Stimulated activated CD4-positive, alpha-beta T cell treated with anti-CD3 and anti-CD28 coated beads, Interleukin-4, amount 100 ng/mL, for 4 hours (primary cell): Measurements from ENCODE around the gene SHROOM1.
"Not testable (repeated sequence)": the region's sequence is repeated elsewhere in the genome, so short reads cannot be mapped to it uniquely, and the experiment has no call there.

Source experiments
- DNase-seq, 2 experiments: peaks; one replicate each; pipeline ENCODE4 v3.0.0-alpha.2; 2020

SHROOM1 gene

DNA sequence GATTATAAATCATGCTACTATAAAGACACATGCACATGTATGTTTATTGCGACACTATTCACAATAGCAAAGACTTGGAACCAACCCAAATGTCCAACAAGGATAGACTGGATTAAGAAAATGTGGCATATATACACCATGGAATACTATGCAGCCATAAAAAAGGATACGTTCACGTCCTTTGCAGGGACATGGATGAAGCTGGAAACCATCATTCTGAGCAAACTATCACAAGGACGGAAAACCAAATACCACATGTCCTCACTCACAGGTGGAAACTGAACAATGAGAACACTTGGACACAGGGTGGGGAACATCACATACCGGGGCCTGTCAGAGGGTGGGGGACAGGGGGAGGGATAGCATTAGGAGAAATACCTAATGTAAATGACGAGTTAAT is 24.6 kb downstream of the SHROOM1 start:
- not testable (repeated sequence) for DNase-seq

DNA sequence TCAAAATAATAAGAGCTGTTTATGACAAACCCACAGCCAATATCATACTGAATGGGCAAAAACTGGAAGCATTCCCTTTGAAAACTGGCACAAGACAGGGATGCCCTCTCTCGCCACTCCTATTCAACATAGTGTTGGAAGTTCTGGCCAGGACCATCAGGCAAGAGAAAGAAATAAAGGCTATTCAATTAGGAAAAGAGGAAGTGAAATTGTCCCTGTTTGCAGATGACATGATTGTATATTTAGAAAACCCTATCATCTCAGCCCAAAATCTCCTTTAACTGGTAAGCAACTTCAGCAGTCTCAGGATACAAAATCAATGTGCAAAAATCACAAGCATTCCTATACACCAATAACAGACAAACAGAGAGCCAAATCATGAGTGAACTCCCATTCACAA is 26.2 kb downstream of the SHROOM1 start:
- DNase-seq: not testable (repeated sequence)

DNA sequence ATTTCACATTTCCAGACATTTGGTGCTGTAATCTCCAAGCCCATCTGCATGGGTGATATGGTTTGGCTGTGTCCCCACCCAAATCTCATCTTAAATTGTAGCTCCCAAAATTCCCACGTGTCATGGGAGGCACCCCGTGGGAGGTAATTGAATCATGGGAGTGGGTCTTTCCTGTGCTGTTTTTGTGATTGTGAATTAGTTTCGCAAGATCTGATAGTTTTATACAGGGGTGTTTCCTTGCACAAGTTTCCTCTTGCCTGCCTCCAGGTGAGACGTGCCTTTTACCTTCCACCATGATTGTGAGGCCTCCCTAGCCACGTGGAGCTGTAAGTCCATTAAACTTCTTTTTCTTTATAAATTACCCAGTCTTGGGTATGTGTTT is 27.8 kb downstream of the SHROOM1 start:
- not testable (repeated sequence) for DNase-seq

DNA sequence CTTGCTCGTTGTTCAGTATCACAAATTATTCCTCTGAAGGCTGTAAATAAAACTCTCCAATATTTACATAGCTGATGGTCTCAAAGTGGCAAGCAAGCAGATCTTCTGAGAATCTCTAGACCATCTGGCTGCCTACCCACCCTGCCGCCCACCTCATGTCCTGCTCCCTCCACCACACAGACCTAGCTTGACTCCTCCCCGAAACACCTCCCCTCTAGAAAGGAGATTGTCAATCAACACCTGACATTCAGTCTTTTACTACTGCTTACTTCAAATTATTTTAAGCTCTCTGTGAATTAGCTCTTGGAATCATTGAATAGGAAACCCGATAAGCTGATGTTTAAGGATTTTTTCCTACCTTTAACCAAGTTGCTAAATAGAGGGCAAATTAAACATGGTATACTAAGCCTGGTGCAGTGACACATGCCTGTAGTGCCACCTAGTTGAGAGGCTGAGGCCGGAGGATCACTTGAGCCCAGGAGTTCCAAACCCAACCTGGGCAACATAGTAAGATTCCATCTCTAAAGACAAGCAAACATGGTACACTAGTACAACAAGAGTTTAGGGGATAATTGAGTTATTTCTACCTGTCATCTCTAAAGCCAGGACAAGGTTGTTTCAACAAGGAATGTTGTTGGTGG is 28.3 kb downstream of the SHROOM1 start:
- DNase-seq: no peak

- no peak for DNase-seq
Observed at GRCh38 chr5:132800545-132800944, 29.9 kb downstream of the SHROOM1 start.

DNA sequence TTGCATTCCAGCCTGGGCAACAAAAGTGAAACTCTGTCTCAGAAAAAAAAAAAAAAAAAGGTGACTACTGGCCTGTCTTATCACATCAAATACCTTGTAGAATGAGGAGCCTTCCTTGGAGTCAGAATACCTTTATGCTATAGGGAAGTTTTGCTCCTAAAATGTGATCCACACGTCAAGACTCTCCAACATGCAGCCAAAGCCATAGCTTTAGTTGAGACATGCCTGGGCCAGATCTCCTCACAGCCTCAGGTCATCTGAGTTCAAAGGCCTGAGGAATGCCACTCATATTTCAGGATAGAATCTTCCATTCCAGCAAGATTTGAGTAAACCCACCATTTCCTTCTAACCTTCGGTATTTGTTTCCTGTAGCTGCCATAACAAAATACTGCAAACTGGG is 31.1 kb downstream of the SHROOM1 start:
- DNase-seq: no peak

DNA sequence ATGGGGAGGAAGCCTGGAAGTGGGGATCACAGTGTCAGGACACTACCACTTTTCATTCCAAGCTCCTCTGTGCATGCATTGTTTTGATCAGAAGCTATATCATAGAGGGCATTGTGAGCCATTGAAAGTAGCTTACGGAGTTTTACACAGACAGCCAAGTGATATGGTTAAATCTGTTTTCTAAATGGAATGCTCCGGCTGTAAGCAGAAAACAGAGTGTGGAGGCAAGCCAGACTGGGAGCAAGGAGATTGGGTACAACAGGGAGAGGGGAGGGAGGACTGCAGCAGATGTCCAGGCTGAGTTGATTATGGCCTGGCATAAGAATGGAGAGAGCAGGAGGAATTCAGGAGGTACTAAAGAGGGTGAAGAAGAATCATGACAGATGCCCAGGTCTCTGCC is 32.8 kb downstream of the SHROOM1 start:
- no peak for DNase-seq

DNA sequence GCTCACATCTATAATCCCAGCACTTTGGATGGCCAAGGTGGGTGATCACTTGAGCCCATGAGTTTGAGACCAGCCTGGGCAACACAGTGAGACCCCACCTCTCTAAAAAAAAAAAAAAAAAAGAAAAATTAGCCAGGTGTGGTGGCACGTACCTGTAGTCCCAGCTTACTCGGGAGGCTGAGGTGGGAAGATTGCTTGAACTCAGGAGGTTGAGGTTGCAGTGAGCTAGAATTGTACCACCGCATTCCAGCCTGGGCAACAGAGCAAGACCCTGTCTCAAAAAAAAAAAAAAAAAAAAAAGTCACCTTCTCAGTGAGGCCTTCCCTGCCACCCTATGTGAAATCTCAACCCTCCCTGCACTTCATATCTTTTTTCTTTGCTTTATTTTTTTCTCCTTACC is 39.4 kb downstream of the SHROOM1 start:
- DNase-seq: no peak

- no peak for DNase-seq
Observed at GRCh38 chr5:132790201-132790865, 40.1 kb downstream of the SHROOM1 start.

GRCh38 chr5:132788990-132789886 is 41.2 kb downstream of the SHROOM1 start:
- DNase-seq: no peak

DNA sequence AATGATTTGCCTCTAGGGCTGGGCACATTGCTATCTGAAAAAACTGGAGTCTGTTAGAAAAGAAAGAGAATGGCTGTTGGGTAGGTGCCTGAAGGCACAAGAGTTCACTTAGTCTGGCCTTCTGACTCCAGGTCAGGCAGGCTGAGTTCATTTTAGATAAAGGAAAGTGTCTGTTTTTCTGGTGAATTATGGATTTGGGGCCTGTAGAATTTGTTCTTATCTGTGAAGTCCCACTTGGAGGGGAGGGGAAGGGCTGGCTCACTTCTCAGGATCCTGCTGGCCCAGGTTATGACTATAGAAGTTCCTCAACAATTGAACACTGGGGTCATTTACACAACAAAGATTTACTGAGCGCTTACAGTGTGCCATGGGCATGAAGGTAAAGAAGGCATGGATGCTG is 41.9 kb downstream of the SHROOM1 start:
- DNase-seq: no peak

DNA sequence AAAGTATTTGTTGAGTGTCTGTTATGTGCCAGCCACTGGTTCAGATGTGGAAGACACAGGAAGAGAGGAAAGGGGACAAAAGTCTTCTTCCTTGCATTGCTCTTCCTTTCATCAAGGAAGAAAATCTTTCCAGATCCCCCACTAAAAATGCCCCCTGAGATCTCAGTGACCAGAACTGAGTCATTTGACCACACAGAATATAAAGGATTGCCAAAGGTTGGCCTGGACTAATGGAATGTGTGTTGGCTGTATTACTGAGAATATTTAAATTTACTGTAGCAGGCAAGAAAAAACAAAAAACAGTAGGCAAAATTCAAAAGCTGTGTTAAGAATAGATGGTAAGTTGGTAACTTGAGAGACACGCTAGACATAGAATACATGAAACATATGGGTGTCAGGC is 43.4 kb downstream of the SHROOM1 start:
- DNase-seq: no peak

- no peak for DNase-seq
Observed at GRCh38 chr5:132785864-132786263, 44.6 kb downstream of the SHROOM1 start.

- DNase-seq: no peak
Observed at GRCh38 chr5:132785365-132785764, 45.1 kb downstream of the SHROOM1 start.

GRCh38 chr5:132782101-132782500 is 48.3 kb downstream of the SHROOM1 start:
- DNase-seq: no peak

DNA sequence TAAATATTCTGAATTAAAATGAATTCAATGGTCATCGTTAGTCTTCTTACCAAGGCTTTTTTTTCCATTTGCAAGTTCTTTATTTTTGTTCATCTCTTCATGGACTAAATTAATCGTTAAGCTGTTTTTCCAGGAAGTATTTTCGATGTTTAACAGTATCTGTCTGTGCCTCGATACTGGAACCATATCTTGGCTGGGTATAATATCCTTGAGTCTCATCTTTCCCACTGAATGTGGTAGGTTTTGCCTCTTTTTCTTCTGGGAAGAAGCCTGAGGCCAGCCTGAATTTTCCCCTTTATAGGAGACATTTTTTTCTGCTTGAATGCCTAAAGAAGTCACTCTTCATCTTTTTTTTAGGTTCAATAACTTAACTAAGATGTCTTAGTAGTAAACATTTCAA is 49.4 kb downstream of the SHROOM1 start:
- no peak for DNase-seq

- DNase-seq: no peak
Observed at GRCh38 chr5:132780577-132780976, 49.9 kb downstream of the SHROOM1 start.

DNA sequence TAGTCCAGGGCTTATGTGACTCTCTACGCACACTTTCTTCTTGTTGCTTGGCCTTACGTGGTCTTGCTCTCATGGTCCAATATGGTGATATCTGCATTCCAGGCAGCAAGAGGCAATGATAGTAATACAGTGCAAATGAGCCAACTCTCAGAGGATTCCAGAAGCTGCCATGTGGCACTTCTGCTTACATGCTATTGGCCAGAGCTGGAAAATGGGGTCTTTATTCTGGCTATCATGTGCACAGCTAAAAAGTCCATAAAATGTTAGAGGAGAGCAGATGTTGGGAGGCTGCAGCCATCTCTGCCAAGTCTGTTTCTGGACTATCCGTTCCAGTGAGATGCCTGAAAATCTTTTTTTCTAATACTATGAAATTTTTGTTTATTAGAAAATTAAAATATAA is 50.5 kb downstream of the SHROOM1 start:
- DNase-seq: no peak

DNA sequence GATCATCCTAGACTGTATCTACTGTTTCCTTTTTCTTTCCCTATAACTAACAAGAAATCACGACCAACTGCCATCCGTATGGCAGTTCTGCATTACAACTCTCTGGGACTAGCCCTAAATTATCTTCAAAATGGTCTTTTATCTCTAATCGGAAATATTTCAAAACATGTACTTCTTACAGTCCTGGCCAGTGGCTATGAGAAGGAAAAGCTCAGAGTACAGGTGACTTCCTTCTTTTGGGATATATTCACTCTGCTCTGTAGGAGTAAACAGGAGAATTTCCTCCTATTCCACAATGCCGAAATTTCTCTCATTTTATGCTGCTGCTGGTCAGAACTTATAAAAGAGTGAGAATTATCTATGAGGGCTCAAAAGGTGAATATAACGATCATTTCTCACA is 51.6 kb downstream of the SHROOM1 start:
- DNase-seq: no peak

- DNase-seq: no peak
Observed at GRCh38 chr5:132778129-132778528, 52.3 kb downstream of the SHROOM1 start.

DNA sequence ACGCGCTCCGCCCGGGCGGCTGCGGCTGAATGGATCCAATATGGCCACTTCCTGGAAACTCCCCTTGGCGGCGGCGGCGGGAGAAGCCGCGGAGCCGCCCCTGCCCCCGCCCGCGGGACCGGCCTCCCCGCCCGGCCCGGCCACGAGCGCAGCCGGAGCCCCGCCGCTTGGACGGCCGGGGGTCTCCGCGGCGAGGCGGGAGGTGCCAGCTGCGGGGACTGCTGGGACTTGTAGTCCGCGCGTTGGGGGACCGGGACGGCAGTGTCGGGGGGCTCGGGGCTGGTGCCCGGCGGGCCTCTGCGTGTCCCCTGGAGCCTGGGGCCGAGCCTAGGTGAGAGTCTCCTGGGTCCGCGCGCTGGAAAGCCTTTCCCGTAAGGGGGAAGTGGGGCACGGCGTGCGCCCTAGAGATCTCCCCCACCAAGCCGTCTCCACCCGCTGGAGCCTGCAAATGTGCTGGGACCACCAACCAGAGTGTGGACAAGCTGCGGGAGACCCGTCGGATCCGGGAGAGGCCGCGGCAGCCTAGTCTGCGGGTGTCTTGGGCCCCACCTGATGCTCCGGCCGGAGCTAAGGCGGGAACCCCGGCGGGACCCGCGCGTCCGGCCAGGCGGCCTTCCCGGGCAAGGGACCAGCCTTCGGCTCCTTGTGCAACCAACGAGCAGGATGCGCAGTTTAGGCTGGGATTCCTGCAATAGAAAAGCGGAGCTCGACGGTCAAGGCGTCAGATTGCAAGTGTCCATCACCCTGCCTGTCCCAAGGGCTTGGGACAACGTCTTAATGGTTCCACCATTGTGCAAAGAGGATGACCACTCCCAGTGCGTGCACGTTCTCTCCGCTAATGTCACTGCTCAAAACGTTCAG is 53.0 kb downstream of the SHROOM1 start, which contains the start of gene SEPTIN8:
Gene SEPTIN8, minus strand, starts transcription at position 31 of the 861 bp plus-strand sequence. CDS start 102 bp downstream, outside the sequence.
- DNase-seq: peak; percentile 7 to 39

- DNase-seq: no peak
Observed at GRCh38 chr5:132776938-132777208, 53.6 kb downstream of the SHROOM1 start.
